WTC11 (cell line): ENCODE data around the gene CRYBG3. TPM values are rescaled to one million over a fixed set of nuclear protein-coding genes. Genes with fewer than 3 reads are reported as not detected.

Experiments used
- ATAC-seq: fragments of 200-7000 bp; cut with Tn5 transposase; 2 replicates; pipeline ENCODE4 v1.10.0; 2021; ENCODE audit warnings: mild to moderate bottlenecking, moderate library complexity
- CTCF ChIA-PET: fragments of 300-600 bp; sonication (Branson Sonifier 250); formaldehyde crosslinking; loops from one replicate; lab custom pipeline; 2021; ENCODE audit warnings: antibody characterized with exemption; lab: Charles Lee
- POLR2A ChIA-PET: fragments of 350-600 bp; sonication (Branson Sonifier 250); formaldehyde crosslinking; loops from one replicate; lab custom pipeline; 2021; ENCODE audit warnings: antibody characterized with exemption; lab: Charles Lee
- DNase-seq: peaks from one replicate; pipeline ENCODE4 v3.0.0; 2021; ENCODE audit warnings: low spot score
- H3K27ac Mint-ChIP-seq: 2 replicates; pipeline ENCODE4 v1.8.0; 2021; ENCODE audit warnings: mixed read lengths
- H3K27me3 Mint-ChIP-seq: 2 replicates; pipeline ENCODE4 v1.8.0; 2021; ENCODE audit warnings: low read depth, mild to moderate bottlenecking, moderate library complexity, mixed read lengths
- H3K36me3 Mint-ChIP-seq: 2 replicates; pipeline ENCODE4 v1.8.0; 2021; ENCODE audit warnings: mixed read lengths
- H3K4me1 Mint-ChIP-seq: 2 replicates; pipeline ENCODE4 v1.8.0; 2022; ENCODE audit warnings: mixed read lengths
- H3K4me3 Mint-ChIP-seq: 2 replicates; pipeline ENCODE4 v1.8.0; 2021; ENCODE audit warnings: mild to moderate bottlenecking, moderate library complexity, mixed read lengths
- H3K9me3 Mint-ChIP-seq: 2 replicates; pipeline ENCODE4 v1.8.0; 2021; ENCODE audit warnings: mixed read lengths
- AFF4 ChIP-seq: sonication (generic); formaldehyde crosslinking; IDR thresholded peaks from 2 replicates; pipeline ENCODE4 v1.8.1; 2023; ENCODE audit warnings: mild to moderate bottlenecking, missing genetic modification reagents, borderline replicate concordance
- ATF3 ChIP-seq: sonication (generic); formaldehyde crosslinking; conservative IDR thresholded peaks from 2 replicates; pipeline ENCODE4 v1.8.1; 2022; ENCODE audit warnings: mild to moderate bottlenecking, missing genetic modification reagents
- CREM ChIP-seq: sonication (generic); formaldehyde crosslinking; IDR thresholded peaks from 2 replicates; pipeline ENCODE4 v1.8.1; 2022; ENCODE audit warnings: mild to moderate bottlenecking, missing genetic modification reagents, moderate library complexity
- CTCF ChIP-seq: fragments of 200-600 bp; IDR thresholded peaks from 2 replicates; pipeline ENCODE4 v1.8.0; 2022; ENCODE audit warnings: antibody characterized with exemption
- ERG ChIP-seq: fragments of 250-450 bp; sonication (Bioruptor Pico); IDR thresholded peaks from 2 replicates; pipeline ENCODE4 v1.8.0; 2021; ENCODE audit warnings: mild to moderate bottlenecking
- FOXJ3 ChIP-seq: sonication (generic); formaldehyde crosslinking; IDR thresholded peaks from 2 replicates; pipeline ENCODE4 v1.9.0; 2021; ENCODE audit warnings: missing genetic modification reagents, mild to moderate bottlenecking, borderline replicate concordance
- FOXK1 ChIP-seq: sonication (generic); formaldehyde crosslinking; IDR thresholded peaks from 2 replicates; pipeline ENCODE4 v1.8.0; 2022; ENCODE audit warnings: mild to moderate bottlenecking, moderate library complexity, missing genetic modification reagents
- GRHL2 ChIP-seq: fragments of 250-450 bp; sonication (Bioruptor Pico); IDR thresholded peaks from 2 replicates; pipeline ENCODE4 v1.8.0; 2022; ENCODE audit warnings: mild to moderate bottlenecking, moderate library complexity; ENCODE audit not compliant: insufficient replicate concordance, severe bottlenecking
- HMGXB4 ChIP-seq: sonication (generic); formaldehyde crosslinking; IDR thresholded peaks from 2 replicates; pipeline ENCODE4 v1.8.1; 2023; ENCODE audit warnings: mild to moderate bottlenecking, moderate library complexity, missing genetic modification reagents
- IRF1 ChIP-seq: sonication (generic); formaldehyde crosslinking; IDR thresholded peaks from 2 replicates; pipeline ENCODE4 v1.8.0; 2023; ENCODE audit warnings: missing genetic modification reagents
- MAX ChIP-seq: sonication (generic); formaldehyde crosslinking; IDR thresholded peaks from 2 replicates; pipeline ENCODE4 v1.8.0; 2022; ENCODE audit warnings: mild to moderate bottlenecking, missing genetic modification reagents
- NFE2L1 ChIP-seq: sonication (generic); formaldehyde crosslinking; IDR thresholded peaks from 2 replicates; pipeline ENCODE4 v1.8.1; 2023; ENCODE audit warnings: missing genetic modification reagents
- PRDM15 ChIP-seq: sonication (generic); formaldehyde crosslinking; IDR thresholded peaks from 2 replicates; pipeline ENCODE4 v1.8.0; 2022; ENCODE audit warnings: missing genetic modification reagents
- PRRX2 ChIP-seq: fragments of 250-450 bp; sonication (Bioruptor Pico); IDR thresholded peaks from 2 replicates; pipeline ENCODE4 v1.8.0; 2021; ENCODE audit warnings: mild to moderate bottlenecking
- RELA ChIP-seq: sonication (generic); formaldehyde crosslinking; IDR thresholded peaks from 2 replicates; pipeline ENCODE4 v1.8.1; 2022; ENCODE audit warnings: missing genetic modification reagents, mild to moderate bottlenecking, borderline replicate concordance
- RORB ChIP-seq: fragments of 250-450 bp; sonication (Bioruptor Pico); IDR thresholded peaks from 2 replicates; pipeline ENCODE4 v1.9.0; 2021; ENCODE audit warnings: mild to moderate bottlenecking
- SOX15 ChIP-seq: fragments of 250-450 bp; sonication (Bioruptor Pico); IDR thresholded peaks from 2 replicates; pipeline ENCODE4 v1.9.0; 2021; ENCODE audit warnings: mild to moderate bottlenecking
- TEAD4 ChIP-seq: sonication (generic); formaldehyde crosslinking; IDR thresholded peaks from 2 replicates; pipeline ENCODE4 v1.8.0; 2022; ENCODE audit warnings: mild to moderate bottlenecking, missing genetic modification reagents
- ZNF121 ChIP-seq: sonication (generic); formaldehyde crosslinking; IDR thresholded peaks from 2 replicates; pipeline ENCODE4 v1.8.0; 2023; ENCODE audit warnings: missing genetic modification reagents
- total RNA-seq: library from RNA; stranded (reverse); gene quantifications from 3 replicates; pipeline ENCODE4 v1.2.3, GENCODE V29; 2021

Gene CRYBG3
- total RNA-seq, 1 experiment from 2014 or later: 13.6 TPM

GRCh38 chr3:97899331-97899730 is 77.5 kb downstream of the CRYBG3 start:
- H3K4me1 Mint-ChIP-seq: peaks cover 29% of the 10 kb centered on the region
- H3K27ac Mint-ChIP-seq: peak overlapping the region; percentile 0; the same call in 1 of the 2 replicates
- no peak for DNase-seq
- no peaks in the 10 kb centered on the region for H3K27me3 Mint-ChIP-seq
- peaks cover 11% of the 10 kb centered on the region for H3K36me3 Mint-ChIP-seq
- ChIA-PET CTCF (no interaction called here), POLR2A (no interaction called here)
- H3K9me3 Mint-ChIP-seq: peaks cover 4% of the 10 kb centered on the region; the same call in 1 of the 2 replicates
- H3K4me3 Mint-ChIP-seq: no peak overlapping the region
- no peak for ATAC-seq
- TF ChIP-seq CREM (CRISPR knock-in tag) (no peak), FOXK1 (CRISPR knock-in tag) (no peak), FOXJ3 (CRISPR knock-in tag) (no peak), NFE2L1 (CRISPR knock-in tag) (no peak), ATF3 (CRISPR knock-in tag) (no peak), AFF4 (CRISPR knock-in tag) (no peak), ZNF121 (CRISPR knock-in tag) (no peak), IRF1 (no peak), CTCF (no peak), PRDM15 (CRISPR knock-in tag) (no peak)

GRCh38 chr3:97901313-97902248 is 79.8 kb downstream of the CRYBG3 start:
- peaks cover 14% of the 10 kb centered on the region for H3K36me3 Mint-ChIP-seq
- DNase-seq (no peak), ATAC-seq (no peak)
- ChIA-PET POLR2A (no interaction called here), CTCF (no interaction called here)
- peaks cover 11% of the 10 kb centered on the region for H3K4me1 Mint-ChIP-seq
- peaks cover 5% of the 10 kb centered on the region; the same call in 1 of the 2 replicates for H3K9me3 Mint-ChIP-seq
- peak overlapping the region; percentile 42; the same call in 1 of the 2 replicates for H3K27ac Mint-ChIP-seq
- TF ChIP-seq RORB (CRISPR knock-in tag): no peak
- no peak for TF ChIP-seq HMGXB4 (CRISPR knock-in tag)
- TF ChIP-seq TEAD4 (CRISPR knock-in tag): no peak
- no peak for TF ChIP-seq RELA (CRISPR knock-in tag)
- no peak for TF ChIP-seq GRHL2
- TF ChIP-seq CREM (CRISPR knock-in tag): no peak
- TF ChIP-seq ERG (CRISPR knock-in tag): no peak
- no peak for TF ChIP-seq SOX15 (CRISPR knock-in tag)
- no peak for TF ChIP-seq PRRX2
- no peak for TF ChIP-seq MAX (CRISPR knock-in tag)
- no peak overlapping the region for H3K4me3 Mint-ChIP-seq
- H3K27me3 Mint-ChIP-seq: no peaks in the 10 kb centered on the region
